HepG2 (cell line): Measurements from ENCODE around the gene ZNF513. TPM values are rescaled to one million over a fixed set of nuclear protein-coding genes. Genes with fewer than 3 reads are reported as not detected.

ENCODE experiments used
- FOXP1 ChIP-seq, 2 experiments: fragments of 450-650 bp in 1 of 2; IDR thresholded peaks; 2 replicates each; pipeline ENCODE4 v1.6.1; 2017 to 2018; ENCODE audit warnings: antibody characterized with exemption in 1 of 2
- JUNB ChIP-seq: sonication (generic); formaldehyde crosslinking; IDR thresholded peaks from 2 replicates; pipeline ENCODE4 v1.8.0; 2022; ENCODE audit warnings: missing genetic modification reagents, mild to moderate bottlenecking, borderline replicate concordance
- MED13 ChIP-seq: sonication (generic); formaldehyde crosslinking; IDR thresholded peaks from 2 replicates; pipeline ENCODE4 v1.5.0; 2020; ENCODE audit warnings: missing genetic modification reagents
- NFIB ChIP-seq: sonication (generic); formaldehyde crosslinking; IDR thresholded peaks from 2 replicates; pipeline ENCODE4 v1.9.0; 2021; ENCODE audit warnings: missing genetic modification reagents, mild to moderate bottlenecking, borderline replicate concordance
- PLRG1 ChIP-seq: fragments of 450-650 bp; conservative IDR thresholded peaks from 2 replicates; pipeline ENCODE4 v1.6.1; 2016
- RFX5 ChIP-seq: IDR thresholded peaks from 2 replicates; pipeline ENCODE4 v1.6.1; 2011; ENCODE audit warnings: low read depth, low read length, improper control_type of control experiment
- SIX1 ChIP-seq: sonication (generic); formaldehyde crosslinking; IDR thresholded peaks from 2 replicates; pipeline ENCODE4 v1.4.0; 2020; ENCODE audit warnings: missing genetic modification reagents, borderline replicate concordance
- STAG1 ChIP-seq: sonication (generic); formaldehyde crosslinking; IDR thresholded peaks from 2 replicates; pipeline ENCODE4 v1.4.0; 2020; ENCODE audit warnings: missing genetic modification reagents
- TBL1XR1 ChIP-seq: fragments of 150-350 bp; IDR thresholded peaks from 2 replicates; pipeline ENCODE4 v1.6.1; 2014; ENCODE audit warnings: borderline replicate concordance, low read length; ENCODE audit not compliant: partially characterized antibody
- U2AF1 ChIP-seq: fragments of 200-400 bp; formaldehyde crosslinking; optimal IDR thresholded peaks from 2 replicates; pipeline ENCODE3; 2017; ENCODE audit warnings: mild to moderate bottlenecking, low read depth, low read length
- ZMYM4 ChIP-seq: sonication (generic); formaldehyde crosslinking; IDR thresholded peaks from 2 replicates; pipeline ENCODE4 v1.8.1; 2023; ENCODE audit warnings: mild to moderate bottlenecking, missing genetic modification reagents
- ZNF24 ChIP-seq: fragments of 450-650 bp; IDR thresholded peaks from 2 replicates; pipeline ENCODE4 v1.6.1; 2017; ENCODE audit warnings: antibody characterized with exemption, mild to moderate bottlenecking
- ZNF567 ChIP-seq: sonication (generic); formaldehyde crosslinking; IDR thresholded peaks from 2 replicates; pipeline ENCODE4 v1.8.1; 2023; ENCODE audit warnings: mild to moderate bottlenecking, missing genetic modification reagents, borderline replicate concordance
- ZNF598 ChIP-seq: sonication (generic); formaldehyde crosslinking; IDR thresholded peaks from 2 replicates; pipeline ENCODE4 v1.5.1; 2020; ENCODE audit warnings: mild to moderate bottlenecking, missing genetic modification reagents, borderline replicate concordance
- ZNF615 ChIP-seq: sonication (generic); formaldehyde crosslinking; IDR thresholded peaks from 2 replicates; pipeline ENCODE4 v1.5.0; 2020; ENCODE audit warnings: mild to moderate bottlenecking, missing genetic modification reagents, borderline replicate concordance
- ZNF644 ChIP-seq: IDR thresholded peaks from 2 replicates; pipeline ENCODE4 v1.6.1; 2016; ENCODE audit warnings: low read depth
- ZNF709 ChIP-seq: sonication (generic); formaldehyde crosslinking; IDR thresholded peaks from 2 replicates; pipeline ENCODE4 v1.5.0; 2020; ENCODE audit warnings: mild to moderate bottlenecking, missing genetic modification reagents
- ZNF841 ChIP-seq: sonication (generic); formaldehyde crosslinking; IDR thresholded peaks from 2 replicates; pipeline ENCODE4 v1.8.1; 2023; ENCODE audit warnings: missing genetic modification reagents, borderline replicate concordance
- ZSCAN9 ChIP-seq: IDR thresholded peaks from 2 replicates; pipeline ENCODE4 v1.6.1; 2016; ENCODE audit warnings: borderline replicate concordance
- polyA plus RNA-seq, 8 experiments: library from polyadenylated mRNA; depleted of rRNA in 3 of 8; stranded (reverse) in 7 of 8; unstranded in 1 of 8; fragments of >200 nt; fragmentation: Illumina TruSeq in 4 of 8; extraction: Trizol in 4 of 8; gene quantifications; 2 replicates each; pipeline versions ENCODE4 v1.2.1 to v1.2.3, GENCODE V29; 2011 to 2016; ENCODE audit warnings: low read depth in 4 of 8, missing spikeins in 1 of 8, mixed read lengths in 1 of 8; ENCODE audit not compliant: insufficient read depth in 1 of 8
- total RNA-seq, 5 experiments: library from RNA; depleted of rRNA; stranded (reverse); fragments of >200 nt; fragmentation: Illumina TruSeq; extraction: Trizol; gene quantifications; 2 replicates each; pipeline ENCODE4 v1.2.3, GENCODE V29; 2016; ENCODE audit warnings: low read depth in 1 of 5
- TF ChIP-seq, protein P1 (sequence below): sonication (generic); formaldehyde crosslinking; IDR thresholded peaks from 2 replicates; pipeline ENCODE4 v1.5.0; 2020; ENCODE audit warnings: mild to moderate bottlenecking, missing genetic modification reagents
- TF ChIP-seq, protein P2 (sequence below): sonication (generic); formaldehyde crosslinking; IDR thresholded peaks from 2 replicates; pipeline ENCODE4 v1.4.0; 2020; ENCODE audit warnings: missing genetic modification reagents
- TF ChIP-seq, protein P3 (sequence below): sonication (generic); formaldehyde crosslinking; IDR thresholded peaks from 2 replicates; pipeline ENCODE4 v1.8.0; 2022; ENCODE audit warnings: mild to moderate bottlenecking, missing genetic modification reagents, moderate library complexity
- TF ChIP-seq, protein P4 (sequence below): sonication (generic); formaldehyde crosslinking; IDR thresholded peaks from 2 replicates; pipeline ENCODE4 v1.8.0; 2022; ENCODE audit warnings: mild to moderate bottlenecking, missing genetic modification reagents; ENCODE audit not compliant: insufficient replicate concordance
- TF ChIP-seq, protein P5 (sequence below): sonication (generic); formaldehyde crosslinking; IDR thresholded peaks from 2 replicates; pipeline ENCODE4 v1.4.0; 2020; ENCODE audit warnings: missing genetic modification reagents

ZNF513 gene
- total and polyA plus RNA-seq, 2 of the 13 experiments (the other 11 are each of a cell fraction or from before 2014, with no cell fraction given): 4.9 to 6.3 TPM

DNA sequence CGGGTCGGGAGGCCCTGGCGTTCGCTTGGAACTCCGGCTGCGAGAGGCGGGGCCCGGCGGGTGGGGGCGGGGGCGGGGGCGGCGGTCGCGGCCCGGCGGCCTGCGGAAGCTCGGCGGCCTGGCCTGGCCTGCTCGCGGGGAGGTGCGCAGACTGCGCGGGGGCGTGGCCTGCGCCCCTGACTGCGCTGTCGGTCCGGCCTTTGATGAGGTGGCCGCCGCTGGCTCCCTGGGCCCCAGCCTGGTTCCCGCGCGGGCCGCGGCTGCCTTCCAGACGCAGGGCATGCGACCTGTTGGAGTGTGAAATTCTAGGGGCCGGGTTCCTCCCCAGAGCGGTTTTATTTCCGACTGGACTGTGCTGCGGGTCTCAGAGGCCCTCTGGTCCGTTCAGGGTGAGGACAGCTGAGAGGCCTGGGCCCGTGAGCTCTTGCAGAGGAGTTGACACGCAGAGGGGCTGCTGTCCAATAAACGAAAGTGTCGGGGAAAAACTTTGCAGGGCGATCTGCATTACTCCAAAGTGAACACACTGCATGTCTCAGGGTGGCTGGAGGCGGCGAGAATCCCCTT, 48.5 kb upstream of the ZNF513 start (continued):
- TF ChIP-seq, protein P1, sequence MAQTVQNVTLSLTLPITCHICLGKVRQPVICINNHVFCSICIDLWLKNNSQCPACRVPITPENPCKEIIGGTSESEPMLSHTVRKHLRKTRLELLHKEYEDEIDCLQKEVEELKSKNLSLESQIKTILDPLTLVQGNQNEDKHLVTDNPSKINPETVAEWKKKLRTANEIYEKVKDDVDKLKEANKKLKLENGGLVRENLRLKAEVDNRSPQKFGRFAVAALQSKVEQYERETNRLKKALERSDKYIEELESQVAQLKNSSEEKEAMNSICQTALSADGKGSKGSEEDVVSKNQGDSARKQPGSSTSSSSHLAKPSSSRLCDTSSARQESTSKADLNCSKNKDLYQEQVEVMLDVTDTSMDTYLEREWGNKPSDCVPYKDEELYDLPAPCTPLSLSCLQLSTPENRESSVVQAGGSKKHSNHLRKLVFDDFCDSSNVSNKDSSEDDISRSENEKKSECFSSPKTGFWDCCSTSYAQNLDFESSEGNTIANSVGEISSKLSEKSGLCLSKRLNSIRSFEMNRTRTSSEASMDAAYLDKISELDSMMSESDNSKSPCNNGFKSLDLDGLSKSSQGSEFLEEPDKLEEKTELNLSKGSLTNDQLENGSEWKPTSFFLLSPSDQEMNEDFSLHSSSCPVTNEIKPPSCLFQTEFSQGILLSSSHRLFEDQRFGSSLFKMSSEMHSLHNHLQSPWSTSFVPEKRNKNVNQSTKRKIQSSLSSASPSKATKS: no peak; the same call in 1 of the 2 replicates
- TF ChIP-seq, protein P2, sequence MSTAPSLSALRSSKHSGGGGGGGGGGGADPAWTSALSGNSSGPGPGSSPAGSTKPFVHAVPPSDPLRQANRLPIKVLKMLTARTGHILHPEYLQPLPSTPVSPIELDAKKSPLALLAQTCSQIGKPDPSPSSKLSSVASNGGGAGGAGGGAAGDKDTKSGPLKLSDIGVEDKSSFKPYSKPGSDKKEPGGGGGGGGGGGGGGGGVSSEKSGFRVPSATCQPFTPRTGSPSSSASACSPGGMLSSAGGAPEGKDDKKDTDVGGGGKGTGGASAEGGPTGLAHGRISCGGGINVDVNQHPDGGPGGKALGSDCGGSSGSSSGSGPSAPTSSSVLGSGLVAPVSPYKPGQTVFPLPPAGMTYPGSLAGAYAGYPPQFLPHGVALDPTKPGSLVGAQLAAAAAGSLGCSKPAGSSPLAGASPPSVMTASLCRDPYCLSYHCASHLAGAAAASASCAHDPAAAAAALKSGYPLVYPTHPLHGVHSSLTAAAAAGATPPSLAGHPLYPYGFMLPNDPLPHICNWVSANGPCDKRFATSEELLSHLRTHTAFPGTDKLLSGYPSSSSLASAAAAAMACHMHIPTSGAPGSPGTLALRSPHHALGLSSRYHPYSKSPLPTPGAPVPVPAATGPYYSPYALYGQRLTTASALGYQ (CRISPR knock-in tag): no peak; the same call in 1 of the 2 replicates
- TF ChIP-seq ZNF644 (CRISPR knock-in tag) (no peak), NFIB (no peak), ZNF598 (no peak; the same call in 1 of the 2 replicates), SIX1 (CRISPR knock-in tag) (no peak), ZNF709 (CRISPR knock-in tag) (no peak), JUNB (CRISPR knock-in tag) (no peak), ZNF24 (no peak), STAG1 (CRISPR knock-in tag) (peak; percentile 28; the same call in 1 of the 2 replicates), U2AF1 (no peak), FOXP1 (IDR thresholded peaks at IDR 0.05) (no peak), FOXP1 (CRISPR knock-in tag; IDR thresholded peaks at IDR 0.05) (0 out of 2 replicates have a peak, but pooled peaks have one; percentile 10), ZMYM4 (CRISPR knock-in tag) (no peak; the same call in 1 of the 2 replicates), MED13 (CRISPR knock-in tag) (peak; percentile 42; the same call in 1 of the 2 replicates), ZNF567 (no peak), RFX5 (no peak), ZSCAN9 (CRISPR knock-in tag) (no peak), ZNF841 (no peak), TBL1XR1 (no peak), ZNF615 (no peak), PLRG1 (no peak)
- TF ChIP-seq, protein P3, sequence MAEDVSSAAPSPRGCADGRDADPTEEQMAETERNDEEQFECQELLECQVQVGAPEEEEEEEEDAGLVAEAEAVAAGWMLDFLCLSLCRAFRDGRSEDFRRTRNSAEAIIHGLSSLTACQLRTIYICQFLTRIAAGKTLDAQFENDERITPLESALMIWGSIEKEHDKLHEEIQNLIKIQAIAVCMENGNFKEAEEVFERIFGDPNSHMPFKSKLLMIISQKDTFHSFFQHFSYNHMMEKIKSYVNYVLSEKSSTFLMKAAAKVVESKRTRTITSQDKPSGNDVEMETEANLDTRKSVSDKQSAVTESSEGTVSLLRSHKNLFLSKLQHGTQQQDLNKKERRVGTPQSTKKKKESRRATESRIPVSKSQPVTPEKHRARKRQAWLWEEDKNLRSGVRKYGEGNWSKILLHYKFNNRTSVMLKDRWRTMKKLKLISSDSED: no peak
- TF ChIP-seq, protein P4, sequence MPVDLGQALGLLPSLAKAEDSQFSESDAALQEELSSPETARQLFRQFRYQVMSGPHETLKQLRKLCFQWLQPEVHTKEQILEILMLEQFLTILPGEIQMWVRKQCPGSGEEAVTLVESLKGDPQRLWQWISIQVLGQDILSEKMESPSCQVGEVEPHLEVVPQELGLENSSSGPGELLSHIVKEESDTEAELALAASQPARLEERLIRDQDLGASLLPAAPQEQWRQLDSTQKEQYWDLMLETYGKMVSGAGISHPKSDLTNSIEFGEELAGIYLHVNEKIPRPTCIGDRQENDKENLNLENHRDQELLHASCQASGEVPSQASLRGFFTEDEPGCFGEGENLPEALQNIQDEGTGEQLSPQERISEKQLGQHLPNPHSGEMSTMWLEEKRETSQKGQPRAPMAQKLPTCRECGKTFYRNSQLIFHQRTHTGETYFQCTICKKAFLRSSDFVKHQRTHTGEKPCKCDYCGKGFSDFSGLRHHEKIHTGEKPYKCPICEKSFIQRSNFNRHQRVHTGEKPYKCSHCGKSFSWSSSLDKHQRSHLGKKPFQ (CRISPR knock-in tag): no peak
- TF ChIP-seq, protein P5, sequence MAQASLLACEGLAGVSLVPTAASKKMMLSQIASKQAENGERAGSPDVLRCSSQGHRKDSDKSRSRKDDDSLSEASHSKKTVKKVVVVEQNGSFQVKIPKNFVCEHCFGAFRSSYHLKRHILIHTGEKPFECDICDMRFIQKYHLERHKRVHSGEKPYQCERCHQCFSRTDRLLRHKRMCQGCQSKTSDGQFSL (CRISPR knock-in tag): 0 out of 2 replicates have a peak, but pooled peaks have one; percentile 20
